Measurements from ENCODE around the gene MYT1.
"Not testable (repeated sequence)": the region's sequence is repeated elsewhere in the genome, so short reads cannot be mapped to it uniquely, and the experiment has no call there.

DNA sequence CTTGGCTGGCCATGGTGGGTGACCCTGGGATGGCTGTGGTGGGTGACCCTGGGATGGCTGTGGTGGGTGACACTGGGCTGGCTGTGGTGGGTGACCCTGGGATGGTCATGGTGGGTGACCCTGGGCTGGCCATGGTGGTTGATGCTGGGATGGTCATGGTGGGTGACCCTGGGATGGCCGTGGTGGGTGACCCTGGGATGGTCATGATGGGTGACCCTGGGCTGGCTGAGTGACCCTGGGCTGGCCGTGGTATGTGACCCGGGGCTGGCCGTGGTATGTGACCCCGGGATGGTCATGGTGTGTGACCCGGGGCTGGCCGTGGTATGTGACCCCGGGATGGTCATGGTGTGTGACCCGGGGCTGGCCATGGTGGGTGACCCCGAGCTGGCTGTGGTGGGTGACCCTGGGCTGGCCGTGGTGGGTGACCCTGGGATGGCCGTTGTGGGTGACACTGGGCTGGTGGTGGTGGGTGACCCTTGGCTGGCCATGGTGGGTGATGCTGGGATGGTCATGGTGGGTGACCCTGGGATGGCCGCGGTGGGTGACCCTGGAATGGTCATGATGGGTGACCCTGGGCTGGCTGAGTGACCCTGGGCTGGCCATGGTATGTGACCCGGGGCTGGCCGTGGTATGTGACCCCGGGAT lies 70.8 kb downstream of the MYT1 start:
- TF ChIP-seq, protein P1, sequence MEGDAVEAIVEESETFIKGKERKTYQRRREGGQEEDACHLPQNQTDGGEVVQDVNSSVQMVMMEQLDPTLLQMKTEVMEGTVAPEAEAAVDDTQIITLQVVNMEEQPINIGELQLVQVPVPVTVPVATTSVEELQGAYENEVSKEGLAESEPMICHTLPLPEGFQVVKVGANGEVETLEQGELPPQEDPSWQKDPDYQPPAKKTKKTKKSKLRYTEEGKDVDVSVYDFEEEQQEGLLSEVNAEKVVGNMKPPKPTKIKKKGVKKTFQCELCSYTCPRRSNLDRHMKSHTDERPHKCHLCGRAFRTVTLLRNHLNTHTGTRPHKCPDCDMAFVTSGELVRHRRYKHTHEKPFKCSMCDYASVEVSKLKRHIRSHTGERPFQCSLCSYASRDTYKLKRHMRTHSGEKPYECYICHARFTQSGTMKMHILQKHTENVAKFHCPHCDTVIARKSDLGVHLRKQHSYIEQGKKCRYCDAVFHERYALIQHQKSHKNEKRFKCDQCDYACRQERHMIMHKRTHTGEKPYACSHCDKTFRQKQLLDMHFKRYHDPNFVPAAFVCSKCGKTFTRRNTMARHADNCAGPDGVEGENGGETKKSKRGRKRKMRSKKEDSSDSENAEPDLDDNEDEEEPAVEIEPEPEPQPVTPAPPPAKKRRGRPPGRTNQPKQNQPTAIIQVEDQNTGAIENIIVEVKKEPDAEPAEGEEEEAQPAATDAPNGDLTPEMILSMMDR (IDR thresholded peaks at IDR 0.05) = not testable (repeated sequence)
- not testable (repeated sequence) for TF ChIP-seq POLR2A, POLR2AphosphoS5 (IDR thresholded peaks at IDR 0.05)

Data from breast epithelium (tissue), 3 donors.